ENCODE results near the gene SH3BGRL.
"Not testable (repeated sequence)": the region's sequence is repeated elsewhere in the genome, so short reads cannot be mapped to it uniquely, and the experiment has no call there.

SH3BGRL gene

DNA sequence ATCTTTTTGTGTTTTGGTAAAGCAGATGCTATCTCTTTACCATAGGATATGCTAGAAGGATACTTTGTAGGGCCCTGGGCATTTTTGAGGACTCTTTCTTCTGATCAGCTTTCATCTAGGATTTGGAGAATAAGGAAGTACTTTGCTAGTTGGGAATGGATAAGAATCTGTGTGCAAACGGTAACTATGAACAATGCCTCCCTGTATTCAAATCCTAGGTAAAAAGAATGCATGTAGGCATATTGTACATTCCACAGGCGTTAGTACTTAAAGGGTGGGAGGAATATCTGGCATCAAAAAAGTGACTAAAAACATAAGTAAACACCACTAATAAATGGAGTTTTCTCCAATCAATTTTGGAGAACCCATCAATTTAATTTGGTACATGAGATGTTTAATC lies 59.7 kb downstream of the SH3BGRL start:
- DNase-seq: no peak

DNA sequence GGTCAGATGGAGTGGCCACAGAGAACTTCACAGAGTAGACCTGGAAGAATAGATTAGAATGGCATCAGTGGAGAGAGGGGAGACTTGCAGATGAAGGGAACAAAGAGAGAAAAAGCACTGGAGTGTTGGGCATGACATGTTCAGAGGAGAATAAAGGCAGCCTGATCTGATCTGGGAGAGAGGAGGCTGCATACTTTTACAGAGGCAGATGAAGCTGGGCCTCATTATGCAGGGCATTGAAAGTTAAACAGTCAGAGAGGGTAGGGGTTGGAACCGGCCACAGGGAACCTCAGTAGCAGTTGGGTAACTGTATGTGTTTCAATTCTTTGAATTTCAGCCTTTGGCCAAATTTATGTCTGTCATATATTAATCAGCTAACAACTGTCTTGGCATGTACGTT lies 61.2 kb downstream of the SH3BGRL start:
- no peak for DNase-seq

DNA sequence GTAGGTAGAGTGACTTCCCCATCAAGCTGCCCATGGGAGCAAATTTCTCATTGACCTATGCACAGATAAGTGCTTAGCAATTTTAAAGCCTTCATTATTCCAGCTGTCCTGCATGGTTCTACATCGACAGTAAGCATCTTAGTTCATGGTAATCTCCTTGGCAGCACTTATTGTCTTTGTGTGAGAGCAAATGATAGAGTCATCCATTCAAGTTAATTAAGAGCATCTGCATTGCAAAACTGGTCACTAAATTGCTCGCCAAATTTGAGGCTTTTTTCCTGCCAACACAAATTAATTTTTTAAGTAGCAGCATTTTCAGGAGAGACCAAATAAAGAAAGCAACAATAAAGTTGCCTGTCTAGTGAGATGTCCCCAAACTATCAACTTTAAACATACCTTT lies 76.7 kb downstream of the SH3BGRL start:
- DNase-seq: no peak

DNA sequence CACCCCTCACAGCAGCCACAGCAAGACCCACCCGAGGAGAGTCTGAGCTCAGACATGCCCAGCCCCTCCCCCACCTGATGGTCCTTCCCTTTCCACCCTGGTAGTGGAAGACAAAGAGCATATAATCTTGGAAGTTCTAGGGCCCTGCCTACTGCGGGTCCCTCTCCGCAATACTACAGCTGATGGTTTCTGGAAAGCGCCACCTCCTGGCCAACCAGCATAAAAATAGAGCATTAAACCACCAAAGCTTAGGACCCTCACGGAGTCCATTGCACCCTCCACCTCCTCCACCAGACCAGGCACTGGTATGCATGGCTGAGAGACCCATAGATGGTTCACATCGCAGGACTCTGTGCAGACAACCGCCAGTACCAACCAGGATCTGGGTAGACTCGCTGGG lies 78.2 kb downstream of the SH3BGRL start:
- no peak for DNase-seq

DNA sequence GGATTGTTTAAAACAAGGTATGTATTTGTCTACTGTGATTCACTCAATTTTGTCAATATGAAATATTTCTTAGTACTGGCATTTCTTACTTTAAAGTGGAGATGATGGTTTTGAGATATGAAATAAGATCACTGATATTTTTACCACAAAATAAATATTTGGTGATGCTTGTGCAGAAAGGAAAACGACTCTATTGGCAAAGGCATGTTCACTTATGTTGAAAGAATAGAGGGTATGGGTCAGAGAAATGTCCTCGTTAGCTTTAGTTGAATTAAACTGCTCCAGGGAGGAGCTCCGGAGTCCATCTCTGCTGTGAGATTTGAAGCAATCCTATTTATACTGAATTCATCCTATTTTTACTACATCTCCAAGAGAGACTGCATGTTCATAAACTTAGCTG lies 84.2 kb downstream of the SH3BGRL start:
- no peak for DNase-seq

DNA sequence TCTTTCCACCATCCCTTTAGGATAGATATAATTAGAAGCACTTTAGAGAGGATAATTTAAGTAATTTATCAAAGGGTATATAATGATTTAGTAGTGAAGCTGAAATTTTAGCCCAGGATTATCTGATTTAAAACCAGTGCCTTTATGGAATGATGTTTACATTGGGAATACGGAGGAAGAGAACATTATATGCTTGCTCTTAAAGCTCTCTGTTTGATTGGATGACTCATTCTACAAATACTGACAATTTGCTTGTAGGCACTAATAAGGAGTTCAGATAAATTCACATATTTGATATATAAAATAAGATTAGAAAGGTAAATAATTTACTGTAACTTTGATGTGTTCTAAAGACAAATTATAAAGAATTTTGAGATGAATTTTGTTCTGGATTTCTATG lies 84.7 kb downstream of the SH3BGRL start:
- DNase-seq: no peak

DNA sequence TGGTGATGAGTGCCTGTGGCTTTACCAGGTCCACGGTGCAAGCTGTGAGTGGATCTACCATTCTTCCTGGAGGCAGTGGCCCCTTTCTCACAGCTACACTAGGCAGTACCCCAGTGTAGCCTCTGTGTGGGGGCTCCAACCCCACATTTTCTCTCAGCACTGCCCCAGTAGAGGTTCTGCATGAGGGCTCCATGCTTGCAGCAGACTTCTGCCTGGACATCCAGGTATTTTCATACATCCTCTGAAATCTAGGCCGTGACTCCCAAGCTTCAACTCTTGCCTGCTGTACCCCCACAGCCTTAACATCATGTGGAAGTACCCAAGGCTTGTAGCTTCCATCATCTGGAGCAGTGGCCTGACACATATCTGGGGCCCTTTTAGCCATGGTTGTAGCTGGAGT lies 90.1 kb downstream of the SH3BGRL start:
- no peak for DNase-seq

DNA sequence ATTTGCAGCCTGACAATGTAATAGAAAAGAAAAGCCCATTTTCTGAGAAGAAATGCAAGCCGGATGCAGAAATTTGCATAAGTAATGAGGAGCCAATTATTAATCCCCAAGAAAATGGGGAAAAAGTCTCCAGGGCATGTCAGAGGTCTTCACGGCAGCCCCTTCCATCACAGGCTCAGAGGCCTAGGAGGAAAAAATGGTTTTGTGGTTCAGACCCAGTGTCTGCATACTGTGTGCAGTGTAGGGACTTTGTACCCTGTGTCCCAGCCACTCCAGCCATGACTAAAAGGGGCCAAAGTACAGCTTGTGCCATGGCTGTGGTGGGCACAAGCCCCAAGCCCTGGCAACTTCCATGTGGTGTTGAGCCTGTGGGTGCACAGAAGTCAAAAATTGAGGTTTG lies 92.2 kb downstream of the SH3BGRL start:
- no peak for DNase-seq

DNA sequence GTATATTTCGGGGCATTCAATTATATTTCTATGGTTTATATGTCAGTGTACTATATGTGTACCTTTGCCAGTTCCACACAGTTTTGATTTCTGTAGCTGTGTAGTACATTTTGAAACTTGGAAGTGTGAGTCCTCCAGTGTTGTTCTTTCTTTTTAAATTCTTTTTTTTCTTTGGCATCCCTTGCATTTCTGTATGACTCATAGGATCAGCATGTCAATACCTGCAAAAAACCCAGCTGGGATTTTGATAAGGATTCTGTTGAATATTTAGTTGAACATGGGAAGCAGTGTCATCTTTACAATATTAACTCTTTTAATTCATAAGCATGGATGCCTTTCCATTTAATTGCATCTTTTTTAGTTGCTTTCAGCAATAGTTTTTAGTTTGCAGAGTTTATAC lies 100.0 kb downstream of the SH3BGRL start:
- DNase-seq: no peak

DNA sequence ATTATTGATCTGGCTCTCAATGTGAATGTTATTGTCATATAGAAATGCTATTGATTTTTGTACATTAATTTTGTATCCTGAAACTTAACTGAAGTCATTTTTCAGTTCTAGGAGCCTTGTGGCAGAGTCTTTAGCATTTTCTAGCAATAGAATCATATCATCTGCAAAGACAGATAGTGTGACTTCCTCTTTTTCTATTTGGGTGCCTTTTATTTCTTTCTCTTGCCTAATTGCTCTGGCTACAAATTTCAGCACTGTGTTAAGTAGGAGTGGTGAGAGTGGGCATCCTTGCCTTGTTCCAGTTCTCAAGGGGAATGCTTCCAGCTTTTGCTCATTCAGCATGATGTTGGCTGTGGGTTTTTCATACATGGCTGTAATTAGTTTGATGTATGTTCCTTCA lies 102.7 kb downstream of the SH3BGRL start:
- DNase-seq: no peak

DNA sequence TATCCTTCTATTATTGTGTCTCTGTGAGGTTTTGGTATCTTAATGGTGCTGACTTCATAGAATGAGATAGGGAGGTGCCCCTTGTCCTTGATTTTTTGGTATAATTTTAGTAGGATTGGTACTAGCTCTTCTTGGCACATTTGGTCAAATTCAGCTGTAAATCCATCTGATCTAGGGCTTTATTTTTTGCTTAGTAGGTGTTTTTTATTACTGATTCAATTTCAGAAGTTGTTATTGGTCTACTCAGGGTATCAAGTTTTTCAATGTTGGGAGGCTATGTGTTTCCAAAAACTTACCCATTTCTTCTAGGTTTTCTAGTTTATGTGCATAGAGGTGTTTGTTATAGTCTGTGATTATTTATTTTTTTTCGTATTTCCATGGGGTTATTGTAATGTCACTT lies 103.3 kb downstream of the SH3BGRL start:
- no peak for DNase-seq

DNA sequence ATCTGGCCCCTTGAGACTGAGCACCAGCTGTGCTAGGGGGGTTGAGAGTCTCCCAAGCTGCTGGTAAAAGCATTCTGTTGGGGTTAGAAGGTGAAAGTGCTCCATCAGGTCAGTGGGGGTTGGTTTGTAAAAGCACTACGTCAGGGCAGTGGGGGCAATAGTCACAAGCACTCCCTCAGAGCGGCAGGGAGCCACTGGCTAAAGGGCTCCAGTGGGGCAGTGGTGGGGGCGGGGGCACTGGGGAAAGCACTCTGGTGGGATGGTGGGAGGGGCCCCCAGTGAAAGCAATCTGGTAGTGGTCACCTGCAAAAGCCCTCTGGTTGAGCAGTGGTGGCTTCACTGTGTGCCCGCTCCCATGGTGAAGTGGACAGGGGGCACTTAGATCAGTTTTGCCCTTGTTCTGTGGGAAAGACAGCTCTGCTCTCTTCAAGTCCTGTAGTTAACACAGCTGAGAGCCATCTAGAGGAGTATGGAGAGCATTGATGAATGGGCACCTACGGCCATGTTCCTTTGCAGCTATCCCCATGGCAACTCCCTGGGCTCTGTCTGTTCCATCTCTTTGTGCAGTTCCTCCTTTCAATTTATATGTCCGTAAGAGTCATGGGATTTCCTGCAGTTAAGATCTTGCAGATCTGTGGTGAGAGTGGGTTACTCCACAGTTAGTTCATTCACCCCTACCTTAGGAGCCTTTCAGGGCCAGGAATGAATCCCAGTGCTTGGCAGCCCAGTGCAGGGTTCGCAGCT lies 106.4 kb downstream of the SH3BGRL start:
- DNase-seq: no peak

DNA sequence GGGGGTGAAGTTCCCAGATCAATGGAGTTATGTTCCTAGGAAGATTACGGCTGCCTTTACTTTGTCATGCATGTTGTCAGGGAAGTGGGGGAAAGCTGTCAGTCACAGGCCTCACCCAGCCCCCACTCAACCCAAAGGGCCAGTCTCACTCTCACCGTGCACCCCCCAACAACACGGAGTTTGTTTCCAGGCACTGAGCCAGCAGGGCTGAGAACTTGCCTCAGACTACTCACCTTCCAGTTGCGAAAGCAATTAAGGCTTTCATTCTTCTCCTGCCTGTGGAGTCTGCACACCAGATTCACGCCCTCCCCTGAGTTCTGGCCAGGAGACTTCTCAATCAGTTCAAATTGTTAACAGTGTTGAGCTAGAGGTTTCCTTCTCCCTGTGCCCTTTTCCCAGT lies 114.3 kb downstream of the SH3BGRL start:
- DNase-seq: no peak

DNA sequence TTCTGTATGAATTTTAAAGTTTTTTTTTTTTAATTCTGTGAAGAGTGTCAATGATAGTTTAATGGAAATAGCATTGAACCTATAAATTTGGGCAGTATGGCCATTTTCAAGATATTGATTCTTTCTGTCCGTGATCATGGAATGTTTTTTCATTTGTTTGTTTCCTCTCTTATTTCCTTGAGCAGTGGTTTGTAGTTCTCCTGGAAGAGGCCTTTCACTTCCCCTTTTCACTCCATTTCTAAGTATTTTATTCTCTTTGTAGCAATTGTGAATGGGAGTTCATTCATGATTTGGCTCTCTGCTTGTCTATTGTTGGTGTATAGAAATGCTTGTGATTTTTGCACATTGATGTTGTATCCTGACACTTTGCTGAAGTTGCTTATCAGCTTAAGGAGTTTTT lies 129.8 kb downstream of the SH3BGRL start:
- not testable (repeated sequence) for DNase-seq

DNA sequence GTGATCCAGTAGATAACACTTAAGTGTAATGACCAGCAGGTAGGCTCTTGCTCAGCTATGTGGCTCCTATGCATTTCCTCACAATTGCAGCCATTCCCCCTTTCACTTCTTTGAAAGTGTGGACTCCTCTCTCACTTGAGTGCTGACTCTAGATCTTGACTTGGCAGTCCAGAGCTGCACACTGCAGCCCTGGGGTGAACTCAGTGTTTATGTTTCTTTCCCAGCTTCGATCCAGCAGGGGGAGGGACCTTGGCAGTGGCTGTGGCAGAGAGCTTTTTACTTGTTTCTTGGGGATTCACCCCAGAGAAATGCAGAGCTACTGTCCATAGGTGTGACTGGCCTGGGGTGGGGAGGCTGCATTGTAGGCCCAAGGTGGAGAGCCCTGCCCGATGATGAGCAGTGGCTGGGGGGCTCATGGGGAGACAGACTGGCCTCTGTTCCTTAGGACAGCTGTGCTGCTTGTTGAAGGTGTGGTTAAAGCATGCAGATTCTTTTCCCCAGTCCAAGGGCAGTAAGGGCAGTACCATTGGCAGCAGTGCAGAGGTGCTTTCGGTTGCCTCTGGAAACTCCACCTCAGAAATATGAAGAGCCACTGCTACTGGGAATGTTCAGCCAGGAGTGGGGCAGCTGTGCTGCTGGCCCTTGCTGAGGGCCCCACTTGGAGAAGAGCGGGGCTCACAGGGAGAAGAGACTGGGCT lies 134.7 kb downstream of the SH3BGRL start:
- DNase-seq: no peak

DNA sequence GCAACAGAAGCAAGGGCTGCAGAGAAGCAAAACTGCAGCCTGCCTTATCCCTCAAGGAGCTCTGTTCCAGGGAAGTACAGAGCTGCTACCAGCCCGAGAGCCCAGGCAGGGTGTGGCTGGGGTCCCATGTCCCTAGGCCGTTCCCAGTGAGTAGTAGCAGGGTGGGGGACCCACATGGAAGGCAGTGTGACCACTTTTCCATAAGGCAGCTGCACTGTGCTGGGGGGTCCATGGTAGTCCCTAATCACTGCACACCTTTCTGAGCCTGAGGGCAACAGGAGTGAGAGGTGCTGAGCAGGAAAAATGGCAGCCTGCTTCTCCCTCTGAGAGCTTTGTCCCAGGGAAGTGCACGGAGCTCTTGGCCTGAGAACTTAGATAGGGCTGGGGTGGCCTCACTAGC lies 135.9 kb downstream of the SH3BGRL start:
- DNase-seq: no peak

DNA sequence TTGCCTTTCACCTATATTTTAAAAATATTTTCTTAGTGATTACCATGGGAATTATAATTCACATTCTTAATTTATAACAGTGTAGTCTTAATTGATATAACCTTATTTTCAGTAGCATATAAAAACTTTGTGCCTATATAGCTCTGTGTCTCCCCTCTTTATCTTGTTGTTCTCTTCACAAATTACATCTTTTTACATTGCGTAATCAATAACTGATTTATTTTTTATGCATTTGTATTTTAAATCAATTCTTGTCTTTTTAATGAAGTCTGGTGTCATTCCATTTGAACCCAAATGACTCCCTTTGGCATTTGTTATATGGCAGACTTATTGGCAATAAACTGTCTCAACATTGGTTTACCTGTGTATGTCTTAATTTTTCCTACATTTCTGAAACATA lies 137.0 kb downstream of the SH3BGRL start:
- no peak for DNase-seq

DNA sequence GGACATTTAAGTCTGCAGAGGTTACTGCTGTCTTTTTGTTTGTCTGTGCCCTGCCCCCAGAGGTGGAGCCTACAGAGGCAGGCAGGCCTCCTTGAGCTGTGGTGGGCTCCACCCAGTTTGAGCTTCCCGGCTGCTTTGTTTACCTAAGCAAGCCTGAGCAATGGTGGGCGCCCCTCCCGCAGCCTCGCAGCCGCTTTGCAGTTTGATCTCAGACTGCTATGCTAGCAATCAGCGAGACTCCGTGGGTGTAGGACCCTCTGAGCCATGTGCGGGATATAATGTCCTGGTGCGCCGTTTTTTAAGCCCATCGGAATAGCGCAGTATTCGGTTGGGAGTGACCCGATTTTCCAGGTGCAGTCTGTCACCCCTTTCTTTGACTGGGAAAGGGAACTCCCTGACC lies 143.4 kb downstream of the SH3BGRL start:
- DNase-seq: not testable (repeated sequence)

Data from kidney glomerular epithelial cell (primary cell).